ENCODE results near the gene THRB.

Gene THRB

DNA sequence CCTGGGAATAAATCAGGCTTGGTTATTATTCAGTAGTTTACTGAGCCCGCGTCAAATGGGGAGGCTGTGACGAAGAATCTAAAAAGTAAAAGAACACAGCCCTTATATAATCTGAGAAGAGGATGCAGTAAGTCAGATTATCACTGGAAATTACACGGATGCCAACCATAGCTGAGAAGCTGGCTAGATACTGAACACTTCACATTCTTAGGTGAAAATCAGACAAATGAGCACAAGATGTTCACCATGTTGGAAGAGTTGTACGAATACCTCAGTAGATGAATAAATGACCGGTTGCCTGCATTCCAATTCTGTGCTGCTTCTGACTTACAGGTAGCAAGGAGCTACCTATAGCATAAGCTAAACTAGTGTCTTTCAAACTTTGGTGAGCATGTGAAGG is 254.3 kb downstream of the THRB start:
- no peak overlapping the region for H3K9ac ChIP-seq (ENCODE audit: insufficient read length, low read depth)
- no peaks in the 10 kb centered on the region for H3K9me3 ChIP-seq (ENCODE audit: insufficient read depth, low read length)
- TF ChIP-seq SUZ12 (IDR thresholded peaks at IDR 0.05; ENCODE audit: extremely low read depth, insufficient read depth, insufficient read length) (no peak), ZNF274 (IDR thresholded peaks at IDR 0.05; ENCODE audit: low read depth, low read length) (no peak), YY1 (IDR thresholded peaks at IDR 0.05; ENCODE audit: insufficient read depth, insufficient read length) (no peak)
- H3K36me3 ChIP-seq (ENCODE audit: insufficient read depth, insufficient read length, low read length), result no peaks in the 10 kb centered on the region
- no peaks in the 10 kb centered on the region for H3K4me1 ChIP-seq (ENCODE audit: insufficient read depth, insufficient read length)
- H3K27me3 ChIP-seq (ENCODE audit: insufficient read depth, insufficient read length), result no peaks in the 10 kb centered on the region
- no peak for DNase-seq (ENCODE audit: low read depth, low spot score)
- no peak overlapping the region for H3K4me3 ChIP-seq (ENCODE audit: insufficient read length, low read depth)

GRCh38 chr3:24237971-24238706 is 256.5 kb downstream of the THRB start:
- no peaks in the 10 kb centered on the region for H3K36me3 ChIP-seq (ENCODE audit: insufficient read depth, insufficient read length, low read length)
- no peaks in the 10 kb centered on the region for H3K27me3 ChIP-seq (ENCODE audit: insufficient read depth, insufficient read length)
- peak; percentile 71 for DNase-seq (ENCODE audit: low read depth, low spot score)
- no peak overlapping the region for H3K4me3 ChIP-seq (ENCODE audit: insufficient read length, low read depth)
- no peaks in the 10 kb centered on the region for H3K4me1 ChIP-seq (ENCODE audit: insufficient read depth, insufficient read length)
- TF ChIP-seq YY1 (IDR thresholded peaks at IDR 0.05; ENCODE audit: insufficient read depth, insufficient read length) (no peak), SUZ12 (IDR thresholded peaks at IDR 0.05; ENCODE audit: extremely low read depth, insufficient read depth, insufficient read length) (no peak), ZNF274 (IDR thresholded peaks at IDR 0.05; ENCODE audit: low read depth, low read length) (no peak)
- H3K9ac ChIP-seq (ENCODE audit: insufficient read length, low read depth), result no peak overlapping the region
- no peaks in the 10 kb centered on the region for H3K9me3 ChIP-seq (ENCODE audit: insufficient read depth, low read length)

DNA sequence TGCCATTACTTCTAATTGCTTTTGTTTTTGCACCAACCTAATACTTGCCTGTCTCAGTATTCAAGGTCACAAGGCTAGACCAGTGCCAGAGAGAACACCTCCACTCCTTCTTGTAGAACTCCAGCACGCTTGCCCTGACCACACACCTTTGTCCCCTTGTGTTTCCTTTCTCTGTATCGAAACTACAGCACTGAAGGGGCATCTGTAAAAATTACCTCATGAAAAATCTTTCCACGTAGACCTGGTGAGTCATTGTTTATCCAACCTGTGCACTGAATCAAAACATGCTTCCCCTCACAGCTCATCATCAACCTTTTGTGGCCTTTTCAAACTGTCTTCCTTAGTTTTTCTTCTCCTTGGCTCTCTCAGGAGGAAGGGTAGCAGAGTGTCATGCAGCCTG is 259.5 kb downstream of the THRB start:
- no peaks in the 10 kb centered on the region for H3K9me3 ChIP-seq (ENCODE audit: insufficient read depth, low read length)
- no peaks in the 10 kb centered on the region for H3K27me3 ChIP-seq (ENCODE audit: insufficient read depth, insufficient read length)
- TF ChIP-seq SUZ12 (IDR thresholded peaks at IDR 0.05; ENCODE audit: extremely low read depth, insufficient read depth, insufficient read length) (no peak), ZNF274 (IDR thresholded peaks at IDR 0.05; ENCODE audit: low read depth, low read length) (no peak), YY1 (IDR thresholded peaks at IDR 0.05; ENCODE audit: insufficient read depth, insufficient read length) (no peak)
- no peak overlapping the region for H3K4me3 ChIP-seq (ENCODE audit: insufficient read length, low read depth)
- no peak for DNase-seq (ENCODE audit: low read depth, low spot score)
- H3K9ac ChIP-seq (ENCODE audit: insufficient read length, low read depth), result no peak overlapping the region
- H3K36me3 ChIP-seq (ENCODE audit: insufficient read depth, insufficient read length, low read length), result no peaks in the 10 kb centered on the region
- no peaks in the 10 kb centered on the region for H3K4me1 ChIP-seq (ENCODE audit: insufficient read depth, insufficient read length)

- no peaks in the 10 kb centered on the region for H3K9me3 ChIP-seq (ENCODE audit: insufficient read depth, low read length)
- H3K27me3 ChIP-seq (ENCODE audit: insufficient read depth, insufficient read length), result no peaks in the 10 kb centered on the region
- DNase-seq (ENCODE audit: low read depth, low spot score), result no peak
- TF ChIP-seq YY1 (IDR thresholded peaks at IDR 0.05; ENCODE audit: insufficient read depth, insufficient read length) (no peak), ZNF274 (IDR thresholded peaks at IDR 0.05; ENCODE audit: low read depth, low read length) (no peak), SUZ12 (IDR thresholded peaks at IDR 0.05; ENCODE audit: extremely low read depth, insufficient read depth, insufficient read length) (no peak)
- no peak overlapping the region for H3K9ac ChIP-seq (ENCODE audit: insufficient read length, low read depth)
- no peaks in the 10 kb centered on the region for H3K4me1 ChIP-seq (ENCODE audit: insufficient read depth, insufficient read length)
- H3K36me3 ChIP-seq (ENCODE audit: insufficient read depth, insufficient read length, low read length), result no peaks in the 10 kb centered on the region
- H3K4me3 ChIP-seq (ENCODE audit: insufficient read length, low read depth), result no peak overlapping the region
These were observed 261.9 kb downstream of the THRB start for GRCh38 chr3:24232784-24233183.

DNA sequence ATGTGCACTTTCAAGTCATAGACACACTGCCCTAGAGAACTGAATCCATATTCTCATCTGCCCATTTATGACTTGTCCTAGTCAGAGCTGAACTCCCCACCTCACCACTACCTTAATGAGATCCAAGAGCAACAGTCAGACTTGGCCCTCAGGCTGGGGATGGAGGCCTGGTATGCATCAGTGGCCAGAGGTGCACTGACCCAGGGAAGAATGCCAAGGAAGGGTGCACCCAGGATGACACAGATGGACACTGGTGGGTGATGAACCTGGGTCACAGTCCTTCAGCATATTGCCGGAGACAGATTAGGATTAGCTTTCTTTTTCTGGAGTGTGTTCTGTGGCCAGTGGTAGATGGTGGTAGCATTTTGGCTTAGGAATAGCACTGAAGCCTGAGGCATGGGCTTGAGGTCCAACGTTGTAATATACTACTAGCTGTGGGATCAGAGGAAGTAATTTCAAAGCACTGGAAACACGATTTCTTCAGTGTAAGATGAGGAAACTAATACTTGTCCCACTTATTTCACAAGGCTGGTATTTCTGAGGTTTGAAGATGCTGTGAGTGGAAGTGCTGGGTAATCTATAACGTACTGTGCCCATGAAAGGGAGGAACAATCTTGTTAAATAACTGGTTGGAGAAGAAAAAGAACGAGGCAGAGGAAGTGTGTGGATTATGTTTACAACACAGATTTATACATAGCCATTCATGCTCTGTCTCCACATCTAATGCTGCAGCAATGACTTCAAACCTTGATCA is 265.0 kb downstream of the THRB start:
- no peaks in the 10 kb centered on the region for H3K36me3 ChIP-seq (ENCODE audit: insufficient read depth, insufficient read length, low read length)
- no peak for DNase-seq (ENCODE audit: low read depth, low spot score)
- H3K27me3 ChIP-seq (ENCODE audit: insufficient read depth, insufficient read length), result no peaks in the 10 kb centered on the region
- no peaks in the 10 kb centered on the region for H3K9me3 ChIP-seq (ENCODE audit: insufficient read depth, low read length)
- no peak for TF ChIP-seq YY1 (IDR thresholded peaks at IDR 0.05; ENCODE audit: insufficient read depth, insufficient read length)
- no peak for TF ChIP-seq ZNF274 (IDR thresholded peaks at IDR 0.05; ENCODE audit: low read depth, low read length)
- H3K4me1 ChIP-seq (ENCODE audit: insufficient read depth, insufficient read length), result no peaks in the 10 kb centered on the region
- no peak overlapping the region for H3K9ac ChIP-seq (ENCODE audit: insufficient read length, low read depth)
- H3K4me3 ChIP-seq (ENCODE audit: insufficient read length, low read depth), result no peak overlapping the region

GRCh38 chr3:24227635-24228034 is 267.0 kb downstream of the THRB start:
- H3K9ac ChIP-seq (ENCODE audit: insufficient read length, low read depth), result no peak overlapping the region
- H3K27me3 ChIP-seq (ENCODE audit: insufficient read depth, insufficient read length), result no peaks in the 10 kb centered on the region
- no peak overlapping the region for H3K4me3 ChIP-seq (ENCODE audit: insufficient read length, low read depth)
- H3K4me1 ChIP-seq (ENCODE audit: insufficient read depth, insufficient read length), result peaks cover 3% of the 10 kb centered on the region
- DNase-seq (ENCODE audit: low read depth, low spot score), result no peak
- TF ChIP-seq YY1 (IDR thresholded peaks at IDR 0.05; ENCODE audit: insufficient read depth, insufficient read length) (no peak), SUZ12 (IDR thresholded peaks at IDR 0.05; ENCODE audit: extremely low read depth, insufficient read depth, insufficient read length) (no peak), ZNF274 (IDR thresholded peaks at IDR 0.05; ENCODE audit: low read depth, low read length) (no peak)
- no peaks in the 10 kb centered on the region for H3K36me3 ChIP-seq (ENCODE audit: insufficient read depth, insufficient read length, low read length)
- H3K9me3 ChIP-seq (ENCODE audit: insufficient read depth, low read length), result peaks cover 4% of the 10 kb centered on the region; the same call in 1 of the 2 replicates

DNA sequence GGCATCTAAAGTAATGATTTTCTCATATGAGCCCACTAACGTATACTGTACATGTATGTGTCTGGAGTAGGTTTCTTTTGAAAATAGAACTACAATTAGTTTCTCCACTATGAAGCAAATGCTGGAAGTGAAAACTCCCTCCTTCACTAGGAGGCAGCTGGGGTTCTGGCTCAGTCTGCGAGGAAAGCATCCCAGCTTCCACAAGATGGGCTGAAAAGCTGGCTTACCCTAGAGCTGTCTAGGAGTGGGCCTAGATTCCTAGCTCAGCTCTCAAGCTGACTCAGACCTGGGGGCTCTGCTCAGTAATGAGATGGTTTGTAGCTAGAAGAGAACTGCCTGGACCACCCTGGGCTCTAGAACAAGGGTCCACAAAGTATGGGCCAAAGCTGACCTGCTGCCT is 268.3 kb downstream of the THRB start:
- Histone ChIP-seq H3K27me3 (ENCODE audit: insufficient read depth, insufficient read length) (no peaks in the 10 kb centered on the region), H3K9ac (ENCODE audit: insufficient read length, low read depth) (no peak overlapping the region), H3K4me1 (ENCODE audit: insufficient read depth, insufficient read length) (peaks cover 3% of the 10 kb centered on the region), H3K4me3 (ENCODE audit: insufficient read length, low read depth) (no peak overlapping the region), H3K9me3 (ENCODE audit: insufficient read depth, low read length) (peaks cover 4% of the 10 kb centered on the region; the same call in 1 of the 2 replicates), H3K36me3 (ENCODE audit: insufficient read depth, insufficient read length, low read length) (no peaks in the 10 kb centered on the region)
- DNase-seq (ENCODE audit: low read depth, low spot score), result no peak
- TF ChIP-seq YY1 (IDR thresholded peaks at IDR 0.05; ENCODE audit: insufficient read depth, insufficient read length) (no peak), ZNF274 (IDR thresholded peaks at IDR 0.05; ENCODE audit: low read depth, low read length) (no peak), SUZ12 (IDR thresholded peaks at IDR 0.05; ENCODE audit: extremely low read depth, insufficient read depth, insufficient read length) (no peak)

All from NT2/D1 (cell line).